Colon (tissue), 2 donors: Measurements from ENCODE around the gene GOLGA8Q.
"Not testable (repeated sequence)": the region's sequence is repeated elsewhere in the genome, so short reads cannot be mapped to it uniquely, and the experiment has no call there.

Experiments used
- FAIRE-seq: peaks from 2 replicates; lab custom pipeline; 2012; peaks lifted over from hg19 to GRCh38; lab: Jason Lieb, UNC
- donor health status: control.
- donor health status: control.

The GOLGA8Q gene

GRCh38 chr15:30551750-30552149 is at the start of gene GOLGA8Q:
GOLGA8Q (plus strand) TSS chr15:30552050; CDS start chr15:30552078, 28 bp downstream.
- not testable (repeated sequence) for FAIRE-seq

GRCh38 chr15:30502904-30503781 is 48.7 kb upstream of the GOLGA8Q start:
- FAIRE-seq = not testable (repeated sequence)

- not testable (repeated sequence) for FAIRE-seq
Measured at GRCh38 chr15:30504162-30504843, 47.5 kb upstream of the GOLGA8Q start.

GRCh38 chr15:30514545-30514944 is 37.3 kb upstream of the GOLGA8Q start:
- peak; percentile 80 for FAIRE-seq

GRCh38 chr15:30523453-30524243 is 28.2 kb upstream of the GOLGA8Q start:
- FAIRE-seq = not testable (repeated sequence)

- FAIRE-seq = not testable (repeated sequence)
Measured at GRCh38 chr15:30525912-30526311, 25.9 kb upstream of the GOLGA8Q start.

- not testable (repeated sequence) for FAIRE-seq
Measured at GRCh38 chr15:30529049-30529448, 22.8 kb upstream of the GOLGA8Q start.

- FAIRE-seq = not testable (repeated sequence)
Measured at GRCh38 chr15:30566949-30567348, 15.1 kb downstream of the GOLGA8Q start.

GRCh38 chr15:30573012-30573491 is 21.2 kb downstream of the GOLGA8Q start:
- FAIRE-seq = not testable (repeated sequence)

GRCh38 chr15:30579394-30579970 is 27.6 kb downstream of the GOLGA8Q start:
- FAIRE-seq = not testable (repeated sequence)

- peak; percentile 18 for FAIRE-seq
Measured at GRCh38 chr15:30580716-30581115, 28.9 kb downstream of the GOLGA8Q start.

- FAIRE-seq = peak; percentile 96
Measured at GRCh38 chr15:30598953-30599352, 47.1 kb downstream of the GOLGA8Q start.

GRCh38 chr15:30603796-30604195 is 51.9 kb downstream of the GOLGA8Q start, which contains the start of gene GOLGA8H:
GOLGA8H (plus strand) TSS chr15:30604028; CDS start chr15:30604126, 98 bp downstream.
- not testable (repeated sequence) for FAIRE-seq
